ENCODE measurements around the gene BEAN1.

DNA sequence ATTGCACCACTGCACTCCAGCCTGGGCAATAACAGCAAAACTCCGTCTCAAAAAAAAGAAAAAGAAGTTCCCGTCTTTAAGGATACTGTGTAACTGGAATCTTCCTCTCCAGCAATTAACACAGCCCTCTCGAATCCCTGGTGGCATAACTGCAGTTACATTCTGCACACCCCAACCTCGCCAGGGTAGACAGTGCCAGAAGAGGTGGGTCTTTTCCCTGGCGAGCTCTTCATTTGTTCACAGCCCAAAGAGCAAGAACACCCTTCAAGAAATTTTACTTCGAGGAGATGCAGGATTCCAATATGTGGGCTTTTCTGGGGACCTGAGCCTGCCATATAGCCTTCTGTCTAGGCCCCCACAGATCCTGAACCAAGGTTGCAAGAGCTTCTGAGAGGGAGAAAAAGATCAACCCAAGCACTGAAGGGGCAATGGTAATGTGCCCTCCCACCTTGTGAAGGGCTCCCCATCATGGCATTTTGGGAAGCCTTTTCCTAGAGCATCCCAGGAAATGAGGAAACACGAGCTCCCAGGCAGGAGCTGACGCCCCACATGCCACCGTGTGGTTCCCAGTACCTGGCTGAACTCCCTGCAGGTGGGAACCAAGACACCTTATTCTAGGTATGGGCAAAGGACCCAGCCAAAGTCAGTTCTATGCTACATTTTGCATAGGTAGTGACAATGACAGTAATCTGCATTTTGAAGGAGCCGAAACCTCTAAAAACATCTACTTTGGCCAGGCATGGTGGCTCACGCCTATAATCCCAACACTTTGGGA, 95.9 kb downstream of the BEAN1 start:
- TF ChIP-seq, protein P1, sequence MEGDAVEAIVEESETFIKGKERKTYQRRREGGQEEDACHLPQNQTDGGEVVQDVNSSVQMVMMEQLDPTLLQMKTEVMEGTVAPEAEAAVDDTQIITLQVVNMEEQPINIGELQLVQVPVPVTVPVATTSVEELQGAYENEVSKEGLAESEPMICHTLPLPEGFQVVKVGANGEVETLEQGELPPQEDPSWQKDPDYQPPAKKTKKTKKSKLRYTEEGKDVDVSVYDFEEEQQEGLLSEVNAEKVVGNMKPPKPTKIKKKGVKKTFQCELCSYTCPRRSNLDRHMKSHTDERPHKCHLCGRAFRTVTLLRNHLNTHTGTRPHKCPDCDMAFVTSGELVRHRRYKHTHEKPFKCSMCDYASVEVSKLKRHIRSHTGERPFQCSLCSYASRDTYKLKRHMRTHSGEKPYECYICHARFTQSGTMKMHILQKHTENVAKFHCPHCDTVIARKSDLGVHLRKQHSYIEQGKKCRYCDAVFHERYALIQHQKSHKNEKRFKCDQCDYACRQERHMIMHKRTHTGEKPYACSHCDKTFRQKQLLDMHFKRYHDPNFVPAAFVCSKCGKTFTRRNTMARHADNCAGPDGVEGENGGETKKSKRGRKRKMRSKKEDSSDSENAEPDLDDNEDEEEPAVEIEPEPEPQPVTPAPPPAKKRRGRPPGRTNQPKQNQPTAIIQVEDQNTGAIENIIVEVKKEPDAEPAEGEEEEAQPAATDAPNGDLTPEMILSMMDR (IDR thresholded peaks at IDR 0.05), result no peak
- no peak for TF ChIP-seq POLR2A (IDR thresholded peaks at IDR 0.05)

Measured in adrenal gland (tissue), 5 donors.